ENCODE data around the gene KRR1. TPM values are rescaled to one million over a fixed set of nuclear protein-coding genes. Genes with fewer than 3 reads are reported as not detected.

The KRR1 gene
- total RNA-seq, 4 donors from 2014 or later: 3.2 to 28.1 (median 11.7) TPM

DNA sequence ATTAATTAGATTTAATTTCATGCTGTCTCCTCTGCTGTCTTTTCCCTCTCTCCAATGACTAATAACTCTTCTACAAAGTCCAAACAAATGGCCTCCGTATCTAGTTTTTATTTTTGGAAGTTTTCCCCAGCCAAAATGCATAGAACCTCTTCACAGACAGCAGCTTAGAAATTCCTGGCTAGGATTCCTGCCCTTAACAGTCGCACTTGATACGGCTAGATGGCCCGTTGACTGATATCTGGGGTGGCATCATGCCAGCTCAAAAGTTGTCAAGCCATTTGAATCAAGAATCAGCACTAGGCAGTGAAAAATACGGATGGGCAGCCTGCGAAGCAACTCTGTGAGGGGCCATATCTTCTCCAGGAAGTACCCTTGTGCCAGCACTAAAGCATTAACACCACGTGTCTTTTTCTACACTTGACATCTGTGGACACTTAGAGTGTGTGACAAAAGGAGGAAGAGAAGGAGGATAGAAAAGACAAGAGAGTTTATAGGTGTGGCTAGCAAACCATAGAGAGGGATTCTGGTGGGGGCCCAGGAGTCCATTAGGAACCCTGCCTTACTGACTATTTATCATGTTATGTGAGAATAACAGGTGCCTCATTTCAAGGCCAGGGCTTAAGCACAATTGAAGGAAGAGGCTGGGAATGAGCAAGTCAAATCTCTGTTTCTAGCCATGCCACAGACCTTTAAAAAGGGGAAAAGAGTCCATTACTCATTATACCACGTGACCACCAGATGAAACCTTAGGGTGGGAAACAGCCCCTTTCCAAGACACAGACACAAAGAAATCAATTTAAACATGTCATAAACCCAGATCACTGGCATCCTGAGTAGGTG, 39.2 kb upstream of the KRR1 start:
- Histone ChIP-seq H3K27ac (no peak overlapping the region), H3K36me3 (no peaks in the 10 kb centered on the region), H3K27me3 (no peaks in the 10 kb centered on the region), H3K4me3 (no peak overlapping the region), H3K9me3 (no peaks in the 10 kb centered on the region), H3K4me1 (peaks cover 0 to 8% (median 4%) of the 10 kb centered on the region in 4 donors)
- intact Hi-C loops (cut with DNase I; ENCODE audit: low total_unique reads): no loop called here
- TF ChIP-seq, protein P1, sequence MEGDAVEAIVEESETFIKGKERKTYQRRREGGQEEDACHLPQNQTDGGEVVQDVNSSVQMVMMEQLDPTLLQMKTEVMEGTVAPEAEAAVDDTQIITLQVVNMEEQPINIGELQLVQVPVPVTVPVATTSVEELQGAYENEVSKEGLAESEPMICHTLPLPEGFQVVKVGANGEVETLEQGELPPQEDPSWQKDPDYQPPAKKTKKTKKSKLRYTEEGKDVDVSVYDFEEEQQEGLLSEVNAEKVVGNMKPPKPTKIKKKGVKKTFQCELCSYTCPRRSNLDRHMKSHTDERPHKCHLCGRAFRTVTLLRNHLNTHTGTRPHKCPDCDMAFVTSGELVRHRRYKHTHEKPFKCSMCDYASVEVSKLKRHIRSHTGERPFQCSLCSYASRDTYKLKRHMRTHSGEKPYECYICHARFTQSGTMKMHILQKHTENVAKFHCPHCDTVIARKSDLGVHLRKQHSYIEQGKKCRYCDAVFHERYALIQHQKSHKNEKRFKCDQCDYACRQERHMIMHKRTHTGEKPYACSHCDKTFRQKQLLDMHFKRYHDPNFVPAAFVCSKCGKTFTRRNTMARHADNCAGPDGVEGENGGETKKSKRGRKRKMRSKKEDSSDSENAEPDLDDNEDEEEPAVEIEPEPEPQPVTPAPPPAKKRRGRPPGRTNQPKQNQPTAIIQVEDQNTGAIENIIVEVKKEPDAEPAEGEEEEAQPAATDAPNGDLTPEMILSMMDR (IDR thresholded peaks at IDR 0.05): no peak
- TF ChIP-seq POLR2A (IDR thresholded peaks at IDR 0.05) (no peak), EP300 (IDR thresholded peaks at IDR 0.05; ENCODE audit: low read depth) (no peak), POLR2AphosphoS5 (IDR thresholded peaks at IDR 0.05) (no peak)
- 54 to 56% methylated on average over 6 to 8 of the region's 8 CpGs for WGBS, 2 donors (ENCODE audit: low coverage in 1 of 2)
- no peak for DNase-seq
- in situ Hi-C loops (cut with MboI; ENCODE audit: low pct_ligation_motif_present in 1 of 4, low pct_unique_long_range_greater_than_20kb in 1 of 4, low sequenced_read_pairs in 3 of 4): no loop called here

DNA sequence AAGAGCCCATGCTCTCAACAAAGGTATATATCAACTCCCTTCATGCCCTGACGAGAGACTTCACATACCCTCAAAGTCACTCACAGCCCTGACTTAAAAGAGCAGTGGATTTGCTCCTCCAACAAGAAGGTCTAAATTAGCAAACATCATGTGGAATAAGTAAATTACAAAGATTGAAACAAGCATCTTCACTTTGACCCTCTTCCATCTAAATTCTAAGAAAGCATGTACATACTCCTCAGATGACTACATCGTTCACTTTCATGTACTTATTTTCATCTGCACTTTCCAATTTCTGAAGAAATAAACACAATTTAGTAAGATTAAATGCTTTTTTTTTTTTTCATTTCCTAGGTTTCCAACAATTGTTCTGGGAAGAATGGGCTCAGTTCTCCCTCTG, 38.6 kb upstream of the KRR1 start:
- H3K27me3 ChIP-seq: no peaks in the 10 kb centered on the region
- H3K36me3 ChIP-seq: no peaks in the 10 kb centered on the region
- H3K27ac ChIP-seq: no peak overlapping the region
- intact Hi-C loops (cut with DNase I; ENCODE audit: low total_unique reads): no loop called here
- H3K4me3 ChIP-seq: no peak overlapping the region
- DNase-seq: no peak
- TF ChIP-seq, protein P1 (IDR thresholded peaks at IDR 0.05): no peak
- TF ChIP-seq POLR2A (IDR thresholded peaks at IDR 0.05): no peak
- TF ChIP-seq POLR2AphosphoS5 (IDR thresholded peaks at IDR 0.05): no peak
- TF ChIP-seq EP300 (IDR thresholded peaks at IDR 0.05; ENCODE audit: low read depth): no peak
- in situ Hi-C loops (cut with MboI; ENCODE audit: low pct_ligation_motif_present in 1 of 4, low pct_unique_long_range_greater_than_20kb in 1 of 4, low sequenced_read_pairs in 3 of 4): loop anchor here in 1 of 4 donors (25.0 kb wide), 1 partner anchor 487 kb away; the partner anchor contains the start of gene PHLDA1
- 69 to 78% methylated on average over 2 of the region's 2 CpGs for WGBS, 2 donors (ENCODE audit: low coverage in 1 of 2)
- no peaks in the 10 kb centered on the region for H3K9me3 ChIP-seq
- peaks cover 0 to 8% (median 4%) of the 10 kb centered on the region in 4 donors for H3K4me1 ChIP-seq

DNA sequence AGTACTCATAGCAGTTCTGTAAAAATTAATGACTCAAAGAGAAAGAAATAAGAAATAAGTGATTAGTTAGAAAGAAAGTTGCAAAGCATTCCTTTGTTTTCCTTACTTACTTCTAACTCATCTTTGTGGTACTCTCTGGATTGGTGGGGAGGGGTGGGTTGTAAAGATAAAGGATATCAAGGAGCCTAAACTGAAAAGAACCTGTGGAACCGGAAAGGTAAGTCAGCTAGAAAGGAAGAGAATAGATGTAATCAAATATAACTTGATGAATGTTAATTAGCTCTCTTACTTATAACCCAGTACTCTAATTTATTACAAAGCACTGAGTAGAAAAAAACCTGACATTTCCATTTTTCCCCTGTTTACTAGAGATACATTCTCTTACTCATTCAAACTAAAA, 37.5 kb upstream of the KRR1 start:
- intact Hi-C loops (cut with DNase I; ENCODE audit: low total_unique reads): no loop called here
- Histone ChIP-seq H3K27ac (no peak overlapping the region), H3K9me3 (no peaks in the 10 kb centered on the region), H3K27me3 (no peaks in the 10 kb centered on the region), H3K4me1 (peaks cover 0 to 8% (median 4%) of the 10 kb centered on the region in 4 donors), H3K36me3 (no peaks in the 10 kb centered on the region), H3K4me3 (no peak overlapping the region)
- in situ Hi-C loops (cut with MboI; ENCODE audit: low pct_ligation_motif_present in 1 of 4, low pct_unique_long_range_greater_than_20kb in 1 of 4, low sequenced_read_pairs in 3 of 4): loop anchor here in 1 of 4 donors (25.0 kb wide), 1 partner anchor 488 kb away; the partner anchor contains the start of gene PHLDA1
- DNase-seq: no peak
- TF ChIP-seq POLR2A (IDR thresholded peaks at IDR 0.05) (no peak), POLR2AphosphoS5 (IDR thresholded peaks at IDR 0.05) (no peak), EP300 (IDR thresholded peaks at IDR 0.05; ENCODE audit: low read depth) (no peak)
- TF ChIP-seq, protein P1 (IDR thresholded peaks at IDR 0.05): no peak
- 50 to 58% methylated on average over 1 of the region's 1 CpG for WGBS, 2 donors (ENCODE audit: low coverage in 1 of 2)

DNA sequence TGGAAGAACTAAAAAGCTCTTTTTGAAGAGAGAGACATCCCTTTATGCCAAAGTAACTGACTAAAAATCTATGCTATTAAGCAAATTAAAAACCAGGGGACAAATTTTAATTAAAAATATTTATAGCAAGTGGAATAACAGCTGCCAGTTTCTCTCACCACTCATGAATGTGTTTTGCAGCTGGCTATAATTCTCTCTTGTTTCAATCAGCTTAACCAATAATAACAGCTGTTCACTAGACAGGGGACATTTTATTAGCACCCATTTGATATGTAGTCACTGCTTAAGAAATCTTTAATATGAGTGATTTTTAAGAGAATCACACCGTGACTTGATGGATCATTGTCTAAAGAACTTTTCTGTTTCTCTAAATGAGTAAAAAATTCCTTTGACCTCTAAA, 34.2 kb upstream of the KRR1 start:
- WGBS, 2 donors (ENCODE audit: low coverage in 1 of 2): 78 to 97% methylated on average over 1 of the region's 1 CpG
- no peak overlapping the region for H3K4me3 ChIP-seq
- no peaks in the 10 kb centered on the region for H3K9me3 ChIP-seq
- TF ChIP-seq EP300 (IDR thresholded peaks at IDR 0.05; ENCODE audit: low read depth) (no peak), POLR2A (IDR thresholded peaks at IDR 0.05) (no peak), POLR2AphosphoS5 (IDR thresholded peaks at IDR 0.05) (no peak)
- TF ChIP-seq, protein P1 (IDR thresholded peaks at IDR 0.05): no peak
- no peak for DNase-seq
- H3K4me1 ChIP-seq: peaks cover 0 to 7% (median 0%) of the 10 kb centered on the region in 4 donors
- no peaks in the 10 kb centered on the region for H3K27me3 ChIP-seq
- no peak overlapping the region for H3K27ac ChIP-seq
- intact Hi-C loops (cut with DNase I; ENCODE audit: low total_unique reads): no loop called here
- in situ Hi-C loops (cut with MboI; ENCODE audit: low pct_ligation_motif_present in 1 of 4, low pct_unique_long_range_greater_than_20kb in 1 of 4, low sequenced_read_pairs in 3 of 4): loop anchor here in 1 of 4 donors (25.0 kb wide), 1 partner anchor 492 kb away; the partner anchor contains the start of gene PHLDA1
- H3K36me3 ChIP-seq: no peaks in the 10 kb centered on the region
